Fibroblast of peridontal ligament (primary cell): ENCODE results near the gene TMEM163.

ENCODE experiments used
- DNase-seq: peaks from one replicate; pipeline ENCODE4 v3.0.0-alpha.2; 2010; ENCODE audit errors: extremely low read depth

TMEM163 gene

GRCh38 chr2:134692499-134692898, 26.3 kb downstream of the TMEM163 start:
- no peak for DNase-seq

GRCh38 chr2:134690629-134691215, 28.1 kb downstream of the TMEM163 start:
- DNase-seq = no peak

GRCh38 chr2:134689315-134689714, 29.5 kb downstream of the TMEM163 start:
- no peak for DNase-seq

GRCh38 chr2:134685967-134686366, 32.8 kb downstream of the TMEM163 start:
- no peak for DNase-seq

DNA sequence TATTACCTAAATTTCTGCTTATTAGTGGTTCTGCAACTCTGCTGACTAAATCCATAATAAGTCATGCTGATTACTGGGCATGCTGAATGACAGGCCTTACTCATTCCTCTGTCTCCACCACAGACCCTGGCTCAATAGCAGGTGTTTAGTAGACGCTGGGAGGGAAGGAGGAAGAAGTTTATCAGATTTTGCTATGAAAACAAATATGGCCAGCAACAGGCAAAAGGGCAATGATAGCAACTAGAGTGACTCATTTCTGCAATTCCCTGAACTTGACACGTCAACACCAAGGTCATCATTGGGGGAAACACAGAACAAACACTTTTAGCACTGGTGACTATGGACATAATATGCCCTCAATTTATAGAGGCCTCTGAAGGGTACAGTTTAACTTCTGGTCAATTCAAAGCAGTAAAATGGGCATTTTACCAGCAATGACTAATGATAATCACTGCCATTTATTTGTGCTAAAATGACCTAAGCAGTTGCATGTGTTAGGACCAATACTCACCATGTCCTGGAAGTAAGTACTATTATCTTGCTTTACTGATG, 35.2 kb downstream of the TMEM163 start:
- no peak for DNase-seq

DNA sequence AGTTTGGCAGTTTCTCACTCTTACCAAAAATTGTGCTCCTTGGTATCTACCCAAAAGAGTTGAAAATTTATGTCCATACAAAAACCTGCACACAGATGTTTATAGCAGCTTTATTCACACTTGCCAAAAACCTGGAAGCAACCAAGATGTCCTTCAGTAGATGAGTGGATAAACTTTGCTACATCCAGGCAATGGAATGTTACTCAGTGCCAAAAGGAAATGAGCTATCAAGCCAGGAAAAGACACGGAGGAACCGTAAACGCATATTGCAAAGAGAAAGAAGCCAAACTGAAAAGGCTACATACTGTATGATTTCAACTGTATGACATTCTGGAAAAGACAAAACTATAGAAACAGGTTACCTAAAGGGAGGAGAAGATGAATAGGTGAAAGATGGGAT, 36.1 kb downstream of the TMEM163 start:
- no peak for DNase-seq

DNA sequence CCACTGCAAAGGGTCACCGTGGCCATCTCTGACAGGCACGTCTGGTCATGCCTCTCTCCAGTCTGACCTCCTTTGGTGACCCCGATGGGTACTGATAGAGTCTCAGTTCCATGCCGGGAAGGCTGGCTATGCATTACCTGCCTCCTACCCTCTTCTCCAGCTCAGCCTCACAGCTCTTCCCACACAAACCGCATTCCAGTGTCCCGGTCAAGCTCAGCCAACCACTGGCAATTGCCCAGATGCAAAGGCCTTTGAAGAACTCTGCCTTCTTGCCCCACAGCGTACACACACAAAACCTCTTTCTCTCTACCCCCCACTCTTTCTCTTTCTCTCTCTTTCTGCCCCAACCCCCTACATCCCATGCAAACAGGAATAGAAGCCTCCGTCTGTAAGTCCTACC, 37.6 kb downstream of the TMEM163 start:
- DNase-seq = no peak

DNA sequence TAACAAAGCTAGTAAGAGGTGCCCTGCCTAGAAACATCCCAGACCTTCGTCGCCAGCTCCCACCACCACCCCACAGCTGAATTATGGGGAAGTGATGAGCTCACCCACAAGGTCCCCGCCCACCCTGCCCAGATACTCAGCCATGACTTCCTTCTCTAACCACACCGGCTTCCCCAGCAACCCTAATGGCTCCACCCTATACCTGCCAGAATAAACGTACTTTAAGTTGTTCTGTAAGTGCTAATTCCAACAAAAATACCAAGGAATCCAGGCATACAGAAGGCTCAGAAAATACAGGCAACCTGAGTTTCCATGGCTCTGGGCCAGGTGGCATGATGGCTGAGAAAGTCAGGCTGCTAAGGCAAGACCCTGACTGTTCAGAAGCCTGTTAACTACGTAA, 39.1 kb downstream of the TMEM163 start:
- no peak for DNase-seq

GRCh38 chr2:134679294-134679693, 39.5 kb downstream of the TMEM163 start:
- no peak for DNase-seq

DNA sequence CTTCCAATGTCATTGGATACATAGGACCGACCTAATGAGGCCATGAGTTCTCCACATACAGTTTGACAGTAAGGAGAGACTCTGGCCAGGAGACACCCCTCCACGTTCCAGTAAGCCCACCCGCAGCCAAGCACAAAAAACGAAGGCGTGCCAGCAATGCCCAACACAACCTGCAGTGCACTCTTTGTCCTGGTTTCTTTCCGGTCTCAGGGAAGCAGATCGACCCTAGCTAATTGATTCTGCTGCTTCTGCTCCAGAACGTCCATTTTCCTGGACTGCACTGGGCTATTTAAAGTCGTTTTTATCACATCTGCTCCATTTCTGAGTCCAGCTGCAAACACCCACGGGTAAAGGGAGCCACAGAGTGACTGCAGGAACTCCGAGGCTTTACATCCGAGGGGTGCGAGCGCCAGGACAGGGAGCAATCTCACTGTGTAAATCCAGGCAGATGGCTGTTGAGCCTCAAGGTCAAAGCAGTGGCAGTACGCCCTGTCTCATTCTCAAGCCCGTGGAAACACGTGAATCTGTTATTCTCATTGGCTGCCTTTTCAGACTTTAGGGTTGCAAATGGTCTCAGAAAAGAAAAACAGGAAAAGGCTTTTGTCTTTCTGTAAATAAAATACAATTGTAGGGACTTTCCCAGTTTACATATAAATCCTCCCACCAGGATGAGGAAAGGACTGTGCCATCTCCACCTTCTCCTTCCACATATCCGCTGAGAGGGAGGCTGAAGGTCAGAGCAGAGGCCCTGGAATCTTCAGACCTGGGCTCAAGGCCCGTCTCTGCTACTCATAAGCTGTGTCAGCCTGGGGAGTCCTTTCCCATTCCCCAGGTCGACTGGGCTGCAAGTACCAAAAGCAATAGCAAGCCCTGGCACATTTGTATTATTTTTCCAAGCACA, 40.7 kb downstream of the TMEM163 start:
- DNase-seq = no peak

- no peak for DNase-seq
Measured at GRCh38 chr2:134676960-134677359, 41.8 kb downstream of the TMEM163 start.

DNA sequence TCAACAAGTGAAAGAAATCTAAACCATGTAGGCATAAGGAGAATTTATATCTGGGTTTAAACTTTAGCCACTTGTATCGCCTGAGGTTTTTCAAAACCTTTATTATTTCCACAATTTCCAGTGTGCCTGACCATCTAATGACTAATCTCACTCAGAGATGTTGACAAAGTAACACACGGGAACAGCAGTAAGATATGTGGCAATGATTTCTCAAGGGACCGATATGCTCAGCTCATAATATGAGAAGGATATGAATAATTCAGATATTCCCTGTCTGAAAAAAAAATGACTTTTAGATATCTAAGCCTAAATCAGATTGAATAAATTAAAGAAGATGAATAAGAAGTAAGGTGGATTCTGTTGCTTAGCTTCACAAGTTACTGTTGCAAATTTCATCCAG, 43.5 kb downstream of the TMEM163 start:
- DNase-seq = no peak

- no peak for DNase-seq
Measured at GRCh38 chr2:134674687-134675086, 44.1 kb downstream of the TMEM163 start.

DNA sequence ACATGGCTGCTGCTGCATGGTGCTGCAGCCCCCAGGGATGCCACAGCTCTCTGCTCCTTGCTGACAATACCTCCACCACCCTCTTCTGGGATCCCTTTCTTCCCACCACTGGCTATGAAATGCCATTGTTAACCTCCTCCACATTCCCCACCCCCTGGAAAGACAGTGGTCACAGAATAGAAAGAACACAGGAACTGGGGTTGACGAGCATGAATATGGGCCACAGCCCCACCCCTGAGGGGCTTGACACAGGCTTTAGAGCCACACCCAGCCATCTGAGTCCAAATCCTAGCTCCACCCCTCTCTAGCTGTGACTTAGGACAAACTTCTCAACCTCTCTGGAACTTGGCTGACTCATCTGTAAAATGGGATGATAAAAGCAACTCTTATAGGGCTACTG, 47.3 kb downstream of the TMEM163 start:
- DNase-seq = no peak

DNA sequence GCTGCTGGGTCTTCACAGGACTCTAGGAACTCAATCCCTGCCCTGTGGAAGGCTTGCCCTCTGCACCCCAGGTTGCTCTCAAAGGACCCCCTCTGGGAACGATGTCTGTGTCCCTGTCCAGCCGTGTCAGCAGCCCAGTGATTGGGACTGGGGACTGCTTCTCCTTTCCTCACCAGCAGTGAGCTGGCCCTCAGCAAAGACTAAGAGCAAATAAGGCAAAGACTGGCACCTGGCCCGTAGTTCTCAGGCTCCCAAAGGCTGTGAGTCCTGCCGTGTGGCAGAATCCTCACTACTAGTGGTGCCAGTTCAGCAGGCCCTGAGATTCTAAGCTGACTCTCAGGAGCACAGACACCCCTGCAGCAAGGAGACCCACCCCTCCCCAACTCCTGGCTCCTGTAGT, 47.8 kb downstream of the TMEM163 start:
- DNase-seq = no peak

DNA sequence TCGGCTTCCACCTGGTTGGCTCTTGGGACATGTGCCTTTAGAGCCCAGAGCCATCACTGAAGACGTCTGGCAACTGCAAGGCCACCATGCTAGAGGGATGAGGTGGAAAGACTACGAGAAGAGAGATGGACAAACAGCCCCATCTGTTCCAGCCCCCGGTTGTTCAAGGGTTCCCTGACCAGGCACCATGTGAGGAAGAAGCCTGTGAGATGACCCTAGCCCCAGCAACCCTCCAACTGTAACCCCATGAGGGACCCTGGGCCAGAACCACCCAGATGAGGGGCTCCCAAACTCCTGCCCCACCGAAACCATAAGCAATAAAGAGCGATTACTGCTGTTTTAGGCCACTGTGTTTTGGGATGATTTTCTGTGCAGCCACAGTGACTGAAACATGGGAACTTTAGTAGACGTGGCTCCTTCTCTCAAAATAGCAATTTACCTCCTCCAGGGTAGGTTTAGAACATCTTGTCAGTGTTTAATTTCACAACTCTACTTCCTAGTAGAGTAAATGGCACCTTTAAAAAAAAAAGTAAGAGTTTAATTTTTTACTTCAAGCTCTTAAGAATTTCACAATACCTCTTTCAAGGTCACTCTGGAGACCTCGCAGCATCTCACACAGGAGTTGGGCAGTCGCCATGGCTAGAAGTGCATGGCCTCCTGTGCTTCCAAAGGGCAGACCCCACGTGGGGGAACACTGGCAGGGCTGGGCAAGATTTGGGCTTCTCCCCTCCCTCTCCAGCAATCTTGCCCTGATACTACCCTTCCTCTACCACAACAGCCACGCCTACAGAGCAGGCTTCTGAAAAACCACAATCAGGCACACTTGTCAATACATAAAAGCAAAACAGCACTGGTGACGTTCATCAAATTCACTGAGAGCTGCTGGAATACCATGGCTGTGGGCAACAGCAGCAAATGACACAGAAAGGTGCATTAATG, 48.8 kb downstream of the TMEM163 start:
- DNase-seq = no peak

GRCh38 chr2:134668821-134669220, 50.0 kb downstream of the TMEM163 start:
- DNase-seq = no peak

- no peak for DNase-seq
Measured at GRCh38 chr2:134667541-134667940, 51.3 kb downstream of the TMEM163 start.

DNA sequence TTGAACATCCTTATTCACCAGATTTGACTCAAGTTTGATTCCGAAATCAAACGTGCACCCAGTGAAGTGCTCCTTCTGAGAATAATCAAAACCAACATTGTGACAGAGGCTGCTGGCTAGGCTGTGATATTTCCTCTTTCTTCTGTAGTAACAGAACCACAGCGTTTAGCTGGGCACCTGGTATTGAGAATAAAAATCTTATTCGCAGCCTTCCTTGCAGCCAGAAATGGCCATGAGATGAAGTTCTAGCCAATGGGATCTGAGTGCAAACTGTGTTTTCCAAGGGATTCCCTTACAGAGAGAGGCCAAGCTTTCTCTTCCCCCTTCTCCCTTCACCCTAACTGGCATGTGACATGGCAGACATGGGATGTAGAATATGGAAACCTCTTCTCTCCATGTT, 51.7 kb downstream of the TMEM163 start:
- DNase-seq = no peak

- DNase-seq = no peak
Measured at GRCh38 chr2:134665727-134666506, 52.9 kb downstream of the TMEM163 start.
